Fibroblast of upper back skin (primary cell): ENCODE data around the gene PAWR.
A peak's percentile ranks its signal among the peaks of the same experiment; 100 is the strongest.
"Not testable (repeated sequence)": the region's sequence is repeated elsewhere in the genome, so short reads cannot be mapped to it uniquely, and the experiment has no call there.

Source experiments
- DNase-seq: peaks from one replicate; pipeline ENCODE4 v3.0.0-alpha.2; 2013

The PAWR gene

GRCh38 chr12:79547044-79547734 lies 143.6 kb downstream of the PAWR start:
- DNase-seq = peak; percentile 95

- peak; percentile 58 for DNase-seq
Measured at GRCh38 chr12:79546466-79547043, 144.2 kb downstream of the PAWR start.

- not testable (repeated sequence) for DNase-seq
Measured at GRCh38 chr12:79544439-79544838, 146.3 kb downstream of the PAWR start.

GRCh38 chr12:79537675-79538074 lies 153.1 kb downstream of the PAWR start:
- no peak for DNase-seq

- DNase-seq = no peak
Measured at GRCh38 chr12:79535751-79536150, 155.0 kb downstream of the PAWR start.
